K562 (cell line): ENCODE data around the gene TNFAIP6. TPM values are rescaled to one million over a fixed set of nuclear protein-coding genes. Genes with fewer than 3 reads are reported as not detected.

Experiments
- CEBPZ ChIP-seq: fragments of 150-350 bp; IDR thresholded peaks from 2 replicates; pipeline ENCODE4 v1.6.1; 2014; ENCODE audit warnings: low read depth, mild to moderate bottlenecking, low read length, borderline replicate concordance
- CHD2 ChIP-seq: IDR thresholded peaks from 2 replicates; pipeline ENCODE4 v1.6.1; 2011; ENCODE audit warnings: low read depth, low read length
- CREB3 ChIP-seq: fragments of 450-650 bp; conservative IDR thresholded peaks from 2 replicates; pipeline ENCODE4 v1.6.1; 2016; ENCODE audit warnings: missing genetic modification characterization, low read depth, mild to moderate bottlenecking, missing compliant biosample characterization, moderate library complexity
- E2F1 ChIP-seq: sonication (generic); formaldehyde crosslinking; IDR thresholded peaks from 2 replicates; pipeline ENCODE4 v1.8.1; 2023; ENCODE audit warnings: mild to moderate bottlenecking, missing genetic modification reagents, moderate library complexity
- GTF3C2 ChIP-seq: IDR thresholded peaks from 3 replicates; pipeline ENCODE4 v1.6.1; 2011; ENCODE audit warnings: borderline replicate concordance, mild to moderate bottlenecking, moderate library complexity; ENCODE audit not compliant: insufficient read length; ENCODE audit errors: extremely low read depth
- NFRKB ChIP-seq: fragments of 450-650 bp; IDR thresholded peaks from 2 replicates; pipeline ENCODE4 v1.6.1; 2016; ENCODE audit warnings: low read depth
- RBFOX2 ChIP-seq: fragments of 200-400 bp; formaldehyde crosslinking; IDR thresholded peaks from 2 replicates; pipeline ENCODE4 v1.6.1; 2017; ENCODE audit warnings: low read depth, mild to moderate bottlenecking, low read length, moderate library complexity
- RREB1 ChIP-seq: fragments of 250-450 bp; sonication (Bioruptor Pico); IDR thresholded peaks from 2 replicates; pipeline ENCODE4 v1.4.0; 2020
- TAF15 ChIP-seq: fragments of 200-400 bp; formaldehyde crosslinking; IDR thresholded peaks from 2 replicates; pipeline ENCODE4 v1.6.1; 2017; ENCODE audit warnings: mild to moderate bottlenecking, low read depth, low read length, moderate library complexity
- ZNF584 ChIP-seq: fragments of 200-800 bp; sonication (Bioruptor generic); IDR thresholded peaks from 2 replicates; pipeline ENCODE4 v1.6.1; 2016; ENCODE audit warnings: low read depth, mild to moderate bottlenecking, missing genetic modification characterization, missing compliant biosample characterization
- polyA plus RNA-seq, 8 experiments: library from polyadenylated mRNA; depleted of rRNA in 4 of 8; stranded (reverse) in 5 of 8; unstranded in 3 of 8; fragments of >200 nt; fragmentation: Nextera tagmentation in 2 of 8; fragmentation: Illumina TruSeq in 1 of 8; extraction: Ambion mirVana in 2 of 8; extraction: Trizol in 1 of 8; gene quantifications; 2 replicates each; pipeline versions ENCODE4 v1.2.1 to v1.2.3, GENCODE V29; 2011 to 2014; ENCODE audit warnings: inconsistent platforms in 1 of 8, missing spikeins in 1 of 8
- total RNA-seq, 7 experiments: library from RNA; depleted of rRNA in 6 of 7; stranded (reverse); fragments of >200 nt in 6 of 7; fragmentation: Illumina TruSeq in 2 of 7; extraction: Trizol in 2 of 7; gene quantifications; 2 replicates each; pipeline versions ENCODE4 v1.2.1 to v1.2.3, GENCODE V29; 2011 to 2021; ENCODE audit warnings: low replicate concordance in 1 of 7

Gene TNFAIP6
- total and polyA plus RNA-seq, 9 of the 15 experiments (the other 6 are each of a cell fraction or from before 2014, with no cell fraction given), result 0.07 to 0.28 (median 0.08) TPM; not detected in 6

- TF ChIP-seq CREB3 (tag) (no peak), ZNF584 (no peak), NFRKB (peak; percentile 98), CHD2 (peak; percentile 48; the same call in 1 of the 2 replicates), RREB1 (CRISPR knock-in tag) (peak; percentile 92), TAF15 (no peak), CEBPZ (no peak), RBFOX2 (peak; percentile 98), E2F1 (peak; percentile 98), GTF3C2 (no peak)
Measured at GRCh38 chr2:151409601-151410484, 52.5 kb downstream of the TNFAIP6 start, which contains the start of gene RIF1 (continued).
